ENCODE results near the gene GPRC5A.
A peak's percentile ranks its signal among the peaks of the same experiment; 100 is the strongest.
"Not testable (repeated sequence)": the region's sequence is repeated elsewhere in the genome, so short reads cannot be mapped to it uniquely, and the experiment has no call there.

GPRC5A gene, protein sequence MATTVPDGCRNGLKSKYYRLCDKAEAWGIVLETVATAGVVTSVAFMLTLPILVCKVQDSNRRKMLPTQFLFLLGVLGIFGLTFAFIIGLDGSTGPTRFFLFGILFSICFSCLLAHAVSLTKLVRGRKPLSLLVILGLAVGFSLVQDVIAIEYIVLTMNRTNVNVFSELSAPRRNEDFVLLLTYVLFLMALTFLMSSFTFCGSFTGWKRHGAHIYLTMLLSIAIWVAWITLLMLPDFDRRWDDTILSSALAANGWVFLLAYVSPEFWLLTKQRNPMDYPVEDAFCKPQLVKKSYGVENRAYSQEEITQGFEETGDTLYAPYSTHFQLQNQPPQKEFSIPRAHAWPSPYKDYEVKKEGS

DNA sequence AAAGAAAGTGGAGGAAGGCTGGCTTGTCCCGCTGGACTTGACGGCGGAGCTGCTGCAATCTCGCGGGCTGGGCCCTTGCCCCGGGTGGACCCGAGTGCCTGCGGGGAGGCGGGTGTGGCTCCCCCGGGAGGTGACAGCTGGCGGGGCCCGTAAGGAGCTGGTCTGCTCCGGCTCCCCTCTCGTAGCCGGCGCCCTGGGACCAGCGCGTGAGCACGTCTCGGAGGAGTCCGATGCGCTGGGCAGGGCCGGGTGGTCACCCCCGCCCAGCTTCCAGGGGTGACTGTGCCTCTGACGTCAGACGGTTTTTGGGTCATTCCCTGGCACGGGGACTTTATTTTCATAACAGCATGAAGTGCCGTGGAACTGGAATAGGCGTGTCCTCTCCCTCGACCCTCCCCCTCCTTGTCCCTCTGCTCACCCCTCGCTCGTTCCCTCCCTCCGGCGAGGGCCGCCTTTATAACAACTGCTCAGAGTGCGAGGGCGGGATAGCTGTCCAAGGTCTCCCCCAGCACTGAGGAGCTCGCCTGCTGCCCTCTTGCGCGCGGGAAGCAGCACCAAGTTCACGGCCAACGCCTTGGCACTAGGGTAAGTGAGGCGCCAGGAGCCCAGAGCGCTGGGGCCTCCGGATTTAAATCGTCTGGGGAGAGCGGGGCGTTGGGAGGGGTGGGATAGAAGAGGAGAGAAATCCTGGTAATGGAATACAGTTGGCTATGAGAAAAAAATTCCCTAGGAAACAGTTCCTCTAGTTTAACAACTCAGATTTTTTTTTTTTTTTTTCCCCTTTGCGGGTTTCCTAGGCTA lies at the start of gene GPRC5A:
GPRC5A (plus strand) TSS at position 483 of the 801 bp plus-strand sequence. CDS start 16,688 bp downstream, outside the sequence.
- peaks cover 45% of the 10 kb centered on the region for H3K27me3 ChIP-seq (ENCODE audit: insufficient read depth, low read length)

DNA sequence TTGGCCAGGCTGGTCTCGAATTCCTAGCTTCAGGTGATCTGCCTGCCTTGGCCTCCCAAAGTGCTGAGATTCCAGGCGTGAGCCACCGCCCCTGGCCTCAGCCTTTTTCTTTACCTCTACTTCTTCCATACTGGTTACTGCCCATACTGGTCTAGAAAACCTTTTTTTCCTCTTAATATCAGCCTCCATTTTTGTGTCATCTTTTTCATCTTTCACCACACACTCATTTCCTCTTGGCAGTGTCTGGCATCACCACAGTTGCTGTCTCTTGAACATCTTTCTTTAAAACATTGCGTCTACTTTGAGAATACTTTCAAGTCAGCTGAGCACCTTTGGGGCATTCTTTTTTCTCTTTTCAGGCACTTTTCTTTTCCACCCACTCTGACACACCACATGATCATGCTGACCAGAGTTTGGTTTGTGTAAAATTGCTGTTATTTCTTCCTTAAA lies 45.5 kb upstream of the GPRC5A start:
- H2AFZ ChIP-seq (ENCODE audit: low read depth, low read length) = no peak overlapping the region
- H3K27me3 ChIP-seq (ENCODE audit: insufficient read depth, low read length) = no peaks in the 10 kb centered on the region
- H3K4me3 ChIP-seq (ENCODE audit: low read length) = no peak overlapping the region
- peaks cover 2% of the 10 kb centered on the region for H3K9me3 ChIP-seq (ENCODE audit: low read length)
- no peaks in the 10 kb centered on the region for H3K36me3 ChIP-seq (ENCODE audit: insufficient read depth, low read length)
- H3K4me1 ChIP-seq (ENCODE audit: insufficient read depth, low read length) = no peaks in the 10 kb centered on the region

More for the DNA sequence above, at the start of gene GPRC5A:
- H3K4me3 ChIP-seq (ENCODE audit: low read length) = peak within 1 kb of the TSS; percentile 51
- no peaks in the 10 kb centered on the region for H3K36me3 ChIP-seq (ENCODE audit: insufficient read depth, low read length)
- peak within 1 kb of the TSS; percentile 86 for H2AFZ ChIP-seq (ENCODE audit: low read depth, low read length)
- no peaks in the 10 kb centered on the region for H3K9me3 ChIP-seq (ENCODE audit: low read length)
- peaks cover 13% of the 10 kb centered on the region for H3K4me1 ChIP-seq (ENCODE audit: insufficient read depth, low read length)

DNA sequence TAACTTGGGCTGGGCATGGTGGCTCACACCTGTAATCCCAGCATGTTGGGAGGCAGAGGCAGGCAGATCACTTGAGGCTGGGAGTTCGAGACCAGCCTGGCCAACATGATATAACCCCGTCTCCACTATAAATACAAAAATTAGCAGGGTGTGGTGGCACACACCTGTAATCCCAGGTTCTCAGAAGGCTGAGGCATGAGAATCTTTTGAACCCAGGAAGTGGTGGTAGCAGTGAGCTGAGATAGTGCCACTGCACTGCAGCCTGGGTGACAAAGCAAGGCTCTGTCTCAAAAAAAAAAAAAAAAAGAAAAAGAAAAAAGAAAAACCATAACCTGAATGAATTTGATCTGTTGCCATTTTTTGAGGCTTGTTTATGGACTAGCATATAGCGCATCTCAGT lies 44.6 kb upstream of the GPRC5A start:
- not testable (repeated sequence) for H2AFZ ChIP-seq (ENCODE audit: low read depth, low read length); H3K9me3 ChIP-seq (ENCODE audit: low read length); H3K4me3 ChIP-seq (ENCODE audit: low read length); H3K4me1 ChIP-seq (ENCODE audit: insufficient read depth, low read length); H3K27me3 ChIP-seq (ENCODE audit: insufficient read depth, low read length); H3K36me3 ChIP-seq (ENCODE audit: insufficient read depth, low read length)

DNA sequence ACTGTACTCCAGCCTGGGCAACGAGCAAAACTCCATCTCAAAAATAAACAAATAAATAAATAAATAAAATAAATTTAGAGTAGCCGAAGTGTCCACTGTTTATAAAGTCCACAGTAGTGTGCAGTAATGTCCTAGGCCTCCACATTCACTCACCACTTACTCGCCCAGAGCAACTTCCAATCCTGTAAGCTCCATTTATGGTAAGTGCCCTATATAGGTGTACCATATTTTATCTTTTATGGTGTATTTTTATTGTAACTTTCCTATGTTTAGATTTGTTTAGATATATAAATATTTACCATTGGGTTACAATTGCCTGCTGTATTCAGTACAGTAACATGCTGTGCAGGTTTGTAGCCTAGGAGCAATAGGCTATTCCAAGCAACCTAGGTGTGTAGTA lies 37.9 kb upstream of the GPRC5A start:
- no peaks in the 10 kb centered on the region for H3K4me1 ChIP-seq (ENCODE audit: insufficient read depth, low read length)
- no peaks in the 10 kb centered on the region for H3K36me3 ChIP-seq (ENCODE audit: insufficient read depth, low read length)
- H3K9me3 ChIP-seq (ENCODE audit: low read length) = peaks cover 7% of the 10 kb centered on the region
- H3K4me3 ChIP-seq (ENCODE audit: low read length) = no peak overlapping the region
- no peak overlapping the region for H2AFZ ChIP-seq (ENCODE audit: low read depth, low read length)
- H3K27me3 ChIP-seq (ENCODE audit: insufficient read depth, low read length) = no peaks in the 10 kb centered on the region

DNA sequence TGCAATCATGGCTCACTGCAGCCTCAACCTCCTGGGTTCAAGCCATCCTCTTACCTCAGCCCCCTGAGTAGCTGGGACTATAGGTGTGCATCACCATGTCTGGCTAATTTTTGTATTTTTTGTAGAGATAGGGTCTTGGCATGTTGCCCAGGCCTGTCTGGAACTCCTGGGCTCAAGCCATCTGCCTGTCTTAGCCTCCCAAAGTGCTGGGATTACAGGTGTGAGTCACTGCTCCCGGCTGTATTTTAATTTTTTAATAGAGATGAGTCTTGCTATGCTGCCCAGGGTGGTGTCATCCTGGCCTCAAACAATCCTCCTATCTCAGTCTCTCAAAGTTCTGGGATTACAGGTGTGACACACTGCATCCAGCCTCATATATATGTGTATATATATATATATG lies 31.7 kb upstream of the GPRC5A start:
- H3K4me3 ChIP-seq (ENCODE audit: low read length) = no peak overlapping the region
- H3K27me3 ChIP-seq (ENCODE audit: insufficient read depth, low read length) = no peaks in the 10 kb centered on the region
- H3K4me1 ChIP-seq (ENCODE audit: insufficient read depth, low read length) = no peaks in the 10 kb centered on the region
- no peaks in the 10 kb centered on the region for H3K36me3 ChIP-seq (ENCODE audit: insufficient read depth, low read length)
- H3K9me3 ChIP-seq (ENCODE audit: low read length) = peaks cover 2% of the 10 kb centered on the region
- H2AFZ ChIP-seq (ENCODE audit: low read depth, low read length) = no peak overlapping the region

DNA sequence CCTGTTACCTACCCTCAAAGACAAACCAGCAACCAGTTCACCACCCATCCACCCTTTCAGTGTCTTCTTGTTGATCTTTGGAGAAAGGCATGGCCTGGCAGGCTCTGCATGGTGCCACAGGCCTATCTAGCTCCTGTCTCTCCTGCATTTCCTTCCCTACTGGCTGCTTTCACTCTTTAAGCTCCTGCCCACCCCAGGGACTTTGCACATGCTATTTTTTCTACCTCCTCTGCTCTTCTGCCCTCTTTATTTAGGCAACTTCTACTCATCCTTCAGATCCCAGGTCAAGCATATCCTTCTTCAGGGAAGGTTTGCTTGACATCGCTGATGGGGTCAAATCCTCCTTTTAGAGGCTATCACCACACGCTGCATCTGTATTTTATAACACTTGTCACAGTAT lies 27.1 kb upstream of the GPRC5A start:
- no peak overlapping the region for H2AFZ ChIP-seq (ENCODE audit: low read depth, low read length)
- H3K9me3 ChIP-seq (ENCODE audit: low read length) = no peaks in the 10 kb centered on the region
- H3K27me3 ChIP-seq (ENCODE audit: insufficient read depth, low read length) = no peaks in the 10 kb centered on the region
- H3K4me3 ChIP-seq (ENCODE audit: low read length) = no peak overlapping the region
- H3K36me3 ChIP-seq (ENCODE audit: insufficient read depth, low read length) = no peaks in the 10 kb centered on the region
- no peaks in the 10 kb centered on the region for H3K4me1 ChIP-seq (ENCODE audit: insufficient read depth, low read length)

DNA sequence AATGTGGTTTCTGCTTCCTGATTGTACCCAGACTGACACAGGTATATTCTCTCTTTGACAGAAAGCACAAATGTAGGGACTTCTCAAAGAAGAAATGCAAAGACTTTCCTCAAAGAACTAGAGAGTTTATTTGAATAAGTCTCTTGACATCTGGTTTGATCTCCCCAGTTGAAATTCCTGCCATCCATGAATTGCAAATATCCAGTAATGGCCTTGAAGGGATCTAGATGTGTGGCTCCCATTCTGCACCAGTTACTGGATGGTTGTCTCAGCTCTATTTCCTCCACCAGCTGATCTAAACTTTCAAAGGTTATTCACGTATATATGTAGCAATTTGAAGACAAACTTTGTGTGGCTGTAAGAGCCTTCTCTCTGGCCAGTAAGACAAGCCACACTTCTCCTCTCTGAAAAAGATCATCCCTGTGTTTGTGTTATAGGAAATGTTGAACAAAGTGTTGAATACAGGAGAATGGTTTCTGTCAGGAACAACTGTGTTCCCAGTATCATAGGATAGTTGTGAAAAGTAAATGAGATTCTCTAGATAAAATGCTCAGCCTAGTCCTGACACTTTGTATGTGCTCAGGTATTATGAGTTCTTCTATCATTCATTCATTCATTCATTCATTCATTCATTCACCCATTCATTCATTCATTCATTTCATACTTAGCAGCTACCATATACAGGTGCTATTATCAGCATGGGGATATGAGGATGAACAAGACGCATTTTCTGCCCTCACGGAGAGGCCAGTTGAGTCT lies 22.7 kb upstream of the GPRC5A start:
- Histone ChIP-seq H3K4me3 (ENCODE audit: low read length) (no peak overlapping the region), H3K27me3 (ENCODE audit: insufficient read depth, low read length) (no peaks in the 10 kb centered on the region)

DNA sequence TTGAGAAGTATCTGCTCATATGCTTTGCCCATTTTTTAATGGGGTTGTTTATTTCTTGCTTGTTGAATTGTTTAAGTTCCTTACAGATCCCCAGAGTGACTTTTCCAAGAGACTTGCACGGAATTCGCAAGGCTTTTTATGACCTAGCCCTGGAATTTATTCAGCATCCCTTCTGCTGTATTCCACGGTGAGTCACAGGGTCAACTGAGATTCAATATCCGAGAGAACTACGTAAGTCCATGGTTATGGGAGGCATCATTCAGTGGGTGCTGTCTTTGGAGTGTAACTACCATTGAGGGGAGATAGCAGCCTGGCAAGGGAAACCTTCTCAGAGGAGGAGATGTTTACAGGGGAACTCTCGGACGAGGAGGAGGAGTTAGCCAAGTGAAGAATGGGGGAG lies 20.9 kb upstream of the GPRC5A start:
- no peaks in the 10 kb centered on the region for H3K9me3 ChIP-seq (ENCODE audit: low read length)
- H3K4me1 ChIP-seq (ENCODE audit: insufficient read depth, low read length) = peaks cover 4% of the 10 kb centered on the region
- H3K4me3 ChIP-seq (ENCODE audit: low read length) = no peak overlapping the region
- H3K27me3 ChIP-seq (ENCODE audit: insufficient read depth, low read length) = no peaks in the 10 kb centered on the region
- H2AFZ ChIP-seq (ENCODE audit: low read depth, low read length) = no peak overlapping the region
- no peaks in the 10 kb centered on the region for H3K36me3 ChIP-seq (ENCODE audit: insufficient read depth, low read length)

More for the DNA sequence above, 22.7 kb upstream of the GPRC5A start:
- no peak overlapping the region for H2AFZ ChIP-seq (ENCODE audit: low read depth, low read length)
- no peaks in the 10 kb centered on the region for H3K4me1 ChIP-seq (ENCODE audit: insufficient read depth, low read length)
- H3K9me3 ChIP-seq (ENCODE audit: low read length) = no peaks in the 10 kb centered on the region
- H3K36me3 ChIP-seq (ENCODE audit: insufficient read depth, low read length) = no peaks in the 10 kb centered on the region

DNA sequence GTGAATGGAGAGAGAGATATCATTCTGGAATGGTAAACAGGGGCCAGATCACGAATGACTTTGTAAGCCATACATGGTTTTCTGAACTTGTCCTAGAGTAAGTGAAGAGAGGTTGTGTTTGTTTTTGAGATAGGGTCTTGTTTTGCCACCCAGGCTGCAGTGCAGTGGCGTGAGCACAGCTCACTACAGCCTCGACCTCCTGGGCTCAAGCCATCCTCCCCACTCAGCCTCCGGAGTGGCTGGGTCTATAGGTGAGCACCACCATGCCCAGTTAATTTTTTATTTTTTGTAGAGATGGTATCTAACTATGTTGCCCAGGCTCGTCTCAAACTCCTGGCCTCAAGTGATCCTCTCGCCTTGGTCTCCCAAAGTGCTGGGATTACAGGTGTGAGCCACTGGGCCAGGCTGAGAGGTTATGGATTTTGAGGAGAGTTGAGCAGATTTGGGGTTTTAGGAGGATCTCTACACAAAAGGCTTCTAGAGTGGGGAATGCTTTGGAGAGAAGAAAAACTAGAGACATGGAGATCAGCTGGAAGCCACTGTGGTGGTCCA lies 19.7 kb upstream of the GPRC5A start:
- Histone ChIP-seq H3K4me1 (ENCODE audit: insufficient read depth, low read length) (peaks cover 4% of the 10 kb centered on the region), H3K27me3 (ENCODE audit: insufficient read depth, low read length) (no peaks in the 10 kb centered on the region), H3K9me3 (ENCODE audit: low read length) (no peaks in the 10 kb centered on the region)

DNA sequence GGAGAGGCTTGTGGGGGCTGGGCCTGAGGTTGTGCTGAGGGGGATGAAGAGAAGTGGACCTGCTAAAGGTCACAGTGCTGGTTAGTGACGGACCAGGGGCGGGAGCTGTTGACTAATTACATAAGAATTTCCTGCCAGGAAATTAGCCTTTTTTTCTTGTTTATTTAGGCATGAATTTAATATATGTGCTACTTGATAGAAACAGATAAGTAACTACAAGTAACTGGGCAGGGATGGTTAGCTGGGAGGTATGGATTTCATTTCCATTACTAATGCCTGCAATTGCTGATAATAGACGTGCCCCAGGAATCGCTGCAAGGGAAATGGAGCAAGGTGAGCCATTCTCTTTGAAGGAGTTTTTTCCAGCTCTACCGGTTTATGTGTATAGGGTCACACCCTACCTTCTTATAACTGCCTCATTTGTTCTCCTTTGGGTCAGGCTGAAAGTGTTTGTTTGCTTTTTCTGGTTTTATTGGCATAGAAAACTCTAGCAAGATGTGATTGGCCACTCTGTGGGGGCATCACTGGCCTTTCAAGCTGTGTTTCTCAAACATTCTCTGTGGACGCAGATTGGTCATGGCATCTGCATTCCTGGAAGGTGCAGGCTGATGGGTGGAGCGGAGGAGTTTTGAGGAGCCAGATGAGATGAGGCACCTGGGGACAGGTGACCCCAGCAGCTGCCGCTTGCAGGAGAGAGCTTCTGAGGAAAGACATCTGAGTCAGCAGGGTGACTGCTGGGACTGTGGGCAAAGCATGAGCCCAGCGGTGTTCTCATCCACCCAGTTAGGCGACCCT lies 19.0 kb upstream of the GPRC5A start:
- Histone ChIP-seq H3K27me3 (ENCODE audit: insufficient read depth, low read length) (no peaks in the 10 kb centered on the region), H2AFZ (ENCODE audit: low read depth, low read length) (no peak overlapping the region), H3K4me3 (ENCODE audit: low read length) (no peak overlapping the region), H3K36me3 (ENCODE audit: insufficient read depth, low read length) (no peaks in the 10 kb centered on the region), H3K4me1 (ENCODE audit: insufficient read depth, low read length) (peaks cover 4% of the 10 kb centered on the region), H3K9me3 (ENCODE audit: low read length) (no peaks in the 10 kb centered on the region)

More for the DNA sequence above, 19.7 kb upstream of the GPRC5A start:
- Histone ChIP-seq H3K4me3 (ENCODE audit: low read length) (no peak overlapping the region), H2AFZ (ENCODE audit: low read depth, low read length) (no peak overlapping the region), H3K36me3 (ENCODE audit: insufficient read depth, low read length) (no peaks in the 10 kb centered on the region)

DNA sequence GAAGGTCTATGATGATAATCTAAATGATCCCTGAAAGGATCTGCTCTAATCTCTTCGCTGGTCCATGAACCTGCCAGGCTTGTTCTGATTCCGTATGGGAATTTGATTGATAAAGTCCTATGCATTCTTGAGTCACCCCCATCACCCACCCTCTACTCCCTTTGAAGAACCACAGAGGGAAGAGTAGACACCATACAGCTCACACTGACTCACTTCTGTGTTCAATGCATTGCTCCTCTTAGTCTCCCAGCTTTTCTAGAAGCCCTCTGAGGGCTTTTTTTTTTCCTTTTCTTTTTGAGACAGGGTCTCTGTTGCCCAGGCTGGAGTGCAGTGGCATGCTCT lies 18.5 kb upstream of the GPRC5A start:
- Histone ChIP-seq H3K4me3 (ENCODE audit: low read length) (no peak overlapping the region), H3K27me3 (ENCODE audit: insufficient read depth, low read length) (no peaks in the 10 kb centered on the region), H2AFZ (ENCODE audit: low read depth, low read length) (no peak overlapping the region), H3K36me3 (ENCODE audit: insufficient read depth, low read length) (no peaks in the 10 kb centered on the region), H3K4me1 (ENCODE audit: insufficient read depth, low read length) (peaks cover 4% of the 10 kb centered on the region), H3K9me3 (ENCODE audit: low read length) (no peaks in the 10 kb centered on the region)

DNA sequence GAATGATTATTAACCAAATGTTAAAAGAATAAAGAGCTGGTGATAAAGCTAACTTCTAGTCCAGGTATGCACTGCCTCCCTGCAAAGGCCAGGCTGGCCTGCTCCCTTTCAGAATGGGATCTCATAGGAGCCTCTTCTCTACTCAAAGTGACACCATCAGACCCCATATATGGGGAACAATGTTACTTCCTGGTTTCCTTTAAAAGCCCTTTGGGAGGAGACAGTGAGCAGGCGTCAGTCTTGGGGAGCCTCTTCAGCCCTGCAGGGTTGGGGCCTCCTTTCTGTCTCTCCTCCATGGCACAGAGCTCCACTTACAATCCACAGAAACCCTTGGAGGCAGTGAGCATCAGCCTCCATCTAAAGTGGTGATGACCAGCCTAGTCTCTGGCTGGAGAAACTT lies 17.3 kb upstream of the GPRC5A start:
- Histone ChIP-seq H3K4me3 (ENCODE audit: low read length) (no peak overlapping the region), H3K4me1 (ENCODE audit: insufficient read depth, low read length) (peaks cover 4% of the 10 kb centered on the region), H3K27me3 (ENCODE audit: insufficient read depth, low read length) (no peaks in the 10 kb centered on the region), H2AFZ (ENCODE audit: low read depth, low read length) (no peak overlapping the region), H3K36me3 (ENCODE audit: insufficient read depth, low read length) (no peaks in the 10 kb centered on the region), H3K9me3 (ENCODE audit: low read length) (no peaks in the 10 kb centered on the region)

Data from neuron (in vitro differentiated cells).